GM18511 (cell line): ENCODE data around the gene MAML1.
"Not testable (repeated sequence)": the region's sequence is repeated elsewhere in the genome, so short reads cannot be mapped to it uniquely, and the experiment has no call there.

Experiments used
- ATAC-seq: cut with Tn5 transposase; IDR thresholded peaks from one replicate; pipeline ENCODE4 v1.9.1; 2021; ENCODE audit warnings: mild to moderate bottlenecking, moderate library complexity; ENCODE audit not compliant: unreplicated experiment

The MAML1 gene

GRCh38 chr5:179732412-179732917 lies at the start of gene MAML1:
Gene MAML1, plus strand, starts transcription at chr5:179732822. Its CDS starts 291 bp downstream, at chr5:179733113.
- ATAC-seq = peak; percentile 97

DNA sequence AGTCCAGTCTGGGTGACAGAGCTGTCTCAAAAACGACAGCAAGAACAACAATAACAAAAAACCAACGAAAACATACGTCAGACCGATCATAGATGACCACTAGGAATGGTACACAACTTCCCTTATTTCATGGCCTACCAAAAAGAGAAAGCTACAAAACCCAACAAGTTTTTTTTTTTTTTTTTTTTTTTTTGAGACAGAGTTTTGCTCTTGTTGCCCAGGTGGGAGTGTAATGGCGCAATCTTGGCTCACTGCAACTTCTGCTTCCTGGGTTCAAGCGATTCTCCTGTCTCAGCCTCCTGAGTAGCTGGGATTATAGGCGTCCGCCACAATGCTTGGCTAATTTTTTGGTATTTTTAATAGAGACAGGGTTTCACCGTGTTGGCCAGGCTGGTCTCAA lies 43.4 kb upstream of the MAML1 start:
- ATAC-seq = not testable (repeated sequence)

GRCh38 chr5:179694561-179694960 lies 38.1 kb upstream of the MAML1 start:
- no peak for ATAC-seq

GRCh38 chr5:179696603-179697002 lies 36.0 kb upstream of the MAML1 start:
- ATAC-seq = no peak

GRCh38 chr5:179697108-179697507 lies 35.5 kb upstream of the MAML1 start:
- ATAC-seq = no peak

GRCh38 chr5:179697543-179697942 lies 35.1 kb upstream of the MAML1 start:
- not testable (repeated sequence) for ATAC-seq

DNA sequence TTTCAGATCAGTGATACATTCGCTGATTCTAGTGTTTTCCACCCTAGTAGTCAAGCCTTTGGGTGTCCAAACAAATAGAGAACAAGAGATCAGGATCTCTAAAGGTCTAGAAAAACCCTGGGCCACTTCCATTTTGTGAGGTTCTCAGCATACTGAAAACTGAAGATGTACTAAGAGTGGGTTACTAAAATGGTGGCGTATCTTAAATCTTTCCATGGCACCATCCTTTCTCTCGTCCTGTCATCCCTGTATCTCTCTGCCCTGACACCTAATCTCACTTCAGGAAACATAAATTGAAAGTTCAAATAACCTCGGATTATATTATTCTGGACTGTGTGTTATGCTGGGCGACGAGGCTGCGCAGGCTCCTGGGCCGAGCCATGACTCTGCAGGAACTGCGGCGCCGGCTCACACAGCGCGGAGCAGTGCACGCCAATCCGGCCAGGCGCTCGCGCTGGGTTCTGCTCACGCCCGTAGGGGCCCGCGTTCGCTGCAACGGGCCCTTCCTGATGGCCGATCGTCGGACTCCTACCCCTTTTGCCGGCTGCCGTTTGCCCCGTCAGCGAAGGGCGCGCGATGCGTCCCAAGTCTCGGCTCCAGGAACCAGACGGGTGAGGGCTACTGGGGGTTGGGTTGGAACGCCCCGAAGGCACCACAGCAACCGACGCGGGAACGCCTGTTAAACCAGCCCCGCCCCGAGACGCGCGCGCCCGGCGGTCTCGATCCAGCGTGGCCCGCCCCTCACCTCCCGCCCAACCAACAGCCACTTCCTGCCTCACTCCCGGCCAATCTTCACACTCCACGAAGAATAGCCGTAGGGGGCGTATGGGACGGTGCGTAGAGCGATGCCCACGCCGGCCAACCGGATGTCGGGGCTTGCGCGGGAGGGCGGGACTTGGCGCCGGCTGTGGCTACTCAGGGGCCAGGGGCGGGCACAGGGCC lies 34.4 kb upstream of the MAML1 start:
- peak; percentile 91 for ATAC-seq

DNA sequence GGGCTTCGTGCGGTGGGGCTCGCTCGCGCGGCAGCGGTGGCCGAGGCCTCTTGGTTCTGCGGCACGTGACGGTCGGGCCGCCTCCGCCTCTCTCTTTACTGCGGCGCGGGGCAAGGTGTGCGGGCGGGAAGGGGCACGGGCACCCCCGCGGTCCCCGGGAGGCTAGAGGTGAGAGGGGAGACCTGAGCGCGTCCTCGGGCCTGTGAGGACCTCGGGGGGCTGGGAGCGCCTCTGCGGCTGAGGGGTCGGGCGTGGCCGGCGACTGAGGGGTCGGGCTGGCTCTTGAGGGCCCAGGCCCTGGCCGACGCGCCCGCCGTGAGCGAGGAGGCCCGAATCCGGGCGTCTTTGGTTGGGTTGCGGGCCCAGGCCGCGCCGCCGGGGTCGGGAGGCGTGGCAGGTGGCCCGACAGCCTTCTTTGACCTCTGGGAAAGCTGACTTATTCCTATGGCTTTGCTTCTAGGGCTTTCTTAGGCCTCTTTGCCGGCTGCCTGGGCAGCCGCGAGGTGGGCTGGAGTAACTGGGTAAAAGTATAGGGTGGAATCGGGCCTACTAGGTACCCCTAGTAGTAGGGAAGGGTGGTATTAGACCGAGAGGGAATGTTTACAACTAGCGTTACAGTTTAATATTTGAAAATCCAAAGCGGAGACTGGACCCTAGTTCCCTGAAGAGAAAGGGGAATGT lies 33.5 kb upstream of the MAML1 start, which contains the start of gene CANX:
Gene CANX (plus strand): TSS at position 33 of the 681 bp plus-strand sequence. CDS start 6,715 bp downstream, outside the sequence.
- ATAC-seq = peak; percentile 15

- no peak for ATAC-seq
Observed at GRCh38 chr5:179699616-179700237, 32.9 kb upstream of the MAML1 start.

- no peak for ATAC-seq
Observed at GRCh38 chr5:179700401-179700918, 32.2 kb upstream of the MAML1 start.

DNA sequence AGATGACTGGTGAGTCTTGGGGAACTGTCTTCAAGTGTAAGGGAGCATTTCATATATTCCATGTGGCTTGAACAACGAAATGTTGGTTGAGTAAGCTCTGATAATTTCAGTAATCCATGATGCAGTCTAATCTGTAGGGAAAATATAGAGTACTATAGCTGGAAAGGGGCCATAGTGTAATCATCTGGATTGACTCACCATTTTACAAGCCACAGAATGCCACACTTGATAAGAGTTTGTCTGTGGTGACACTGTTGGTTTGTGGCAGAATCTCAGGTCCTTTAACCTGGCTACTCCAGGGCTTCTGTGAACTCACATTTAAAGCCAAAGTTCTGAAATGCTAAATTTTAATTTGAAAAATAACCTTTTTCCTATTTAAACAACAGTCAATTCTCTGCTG lies 16.3 kb upstream of the MAML1 start:
- ATAC-seq = no peak

DNA sequence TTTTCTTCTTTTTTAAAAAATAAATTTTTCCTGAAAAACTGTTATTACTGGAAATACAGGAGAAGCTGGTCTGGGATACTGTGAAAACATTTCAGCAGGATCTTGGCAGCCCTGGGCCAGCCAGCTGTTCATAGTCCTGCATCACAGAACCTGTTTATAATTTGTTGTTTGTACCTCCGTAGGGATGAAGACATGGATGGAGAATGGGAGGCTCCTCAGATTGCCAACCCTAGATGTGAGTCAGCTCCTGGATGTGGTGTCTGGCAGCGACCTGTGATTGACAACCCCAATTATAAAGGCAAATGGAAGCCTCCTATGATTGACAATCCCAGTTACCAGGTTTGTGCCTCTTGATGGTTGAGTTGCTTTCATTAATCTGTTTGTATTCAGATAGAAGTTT lies 12.4 kb upstream of the MAML1 start:
- no peak for ATAC-seq

DNA sequence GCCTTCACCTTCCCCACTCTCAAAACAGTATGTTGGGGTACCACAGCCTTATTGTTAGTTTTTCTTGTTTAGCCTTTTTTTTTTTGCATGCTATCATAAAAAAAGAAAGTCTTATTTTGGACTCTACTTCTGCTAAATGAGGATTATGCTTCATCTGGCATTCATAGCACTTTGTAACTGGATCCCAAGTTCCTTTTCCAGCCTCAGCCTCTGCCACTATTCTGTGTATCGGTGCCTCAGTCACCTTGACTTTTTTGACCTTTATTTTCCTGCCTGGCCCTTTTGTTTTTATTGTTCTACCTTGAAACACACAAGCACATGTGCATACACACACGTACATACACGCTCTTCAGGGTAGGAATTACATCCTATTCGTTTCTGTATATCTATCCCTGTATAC lies 8.5 kb upstream of the MAML1 start:
- ATAC-seq = no peak

- no peak for ATAC-seq
Observed at GRCh38 chr5:179727106-179727505, 5.5 kb upstream of the MAML1 start.

DNA sequence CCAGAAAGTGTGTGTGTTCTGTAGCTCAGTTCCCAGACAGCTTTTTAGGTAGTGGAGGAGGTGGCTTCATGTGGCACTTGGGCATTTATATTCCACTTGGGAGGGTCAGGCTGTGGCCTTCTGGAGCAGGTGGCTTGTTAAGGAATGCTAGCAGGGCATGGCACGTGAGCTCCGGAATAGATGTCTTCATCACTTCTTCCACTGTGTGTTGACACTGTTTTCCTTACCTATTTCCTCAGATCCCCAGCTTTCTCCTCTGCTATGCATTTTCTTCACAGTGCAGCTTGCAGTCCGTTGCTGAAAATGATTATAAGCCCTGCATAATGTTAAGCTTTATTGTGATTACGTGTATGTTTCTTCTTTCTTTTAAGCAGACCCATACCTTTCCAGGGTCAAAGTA lies 3.3 kb upstream of the MAML1 start:
- no peak for ATAC-seq

- ATAC-seq = no peak
Observed at GRCh38 chr5:179729727-179730126, 2.9 kb upstream of the MAML1 start.

GRCh38 chr5:179730356-179730755 lies 2.3 kb upstream of the MAML1 start:
- no peak for ATAC-seq

- ATAC-seq = no peak
Observed at GRCh38 chr5:179730852-179731251, 1.8 kb upstream of the MAML1 start.

DNA sequence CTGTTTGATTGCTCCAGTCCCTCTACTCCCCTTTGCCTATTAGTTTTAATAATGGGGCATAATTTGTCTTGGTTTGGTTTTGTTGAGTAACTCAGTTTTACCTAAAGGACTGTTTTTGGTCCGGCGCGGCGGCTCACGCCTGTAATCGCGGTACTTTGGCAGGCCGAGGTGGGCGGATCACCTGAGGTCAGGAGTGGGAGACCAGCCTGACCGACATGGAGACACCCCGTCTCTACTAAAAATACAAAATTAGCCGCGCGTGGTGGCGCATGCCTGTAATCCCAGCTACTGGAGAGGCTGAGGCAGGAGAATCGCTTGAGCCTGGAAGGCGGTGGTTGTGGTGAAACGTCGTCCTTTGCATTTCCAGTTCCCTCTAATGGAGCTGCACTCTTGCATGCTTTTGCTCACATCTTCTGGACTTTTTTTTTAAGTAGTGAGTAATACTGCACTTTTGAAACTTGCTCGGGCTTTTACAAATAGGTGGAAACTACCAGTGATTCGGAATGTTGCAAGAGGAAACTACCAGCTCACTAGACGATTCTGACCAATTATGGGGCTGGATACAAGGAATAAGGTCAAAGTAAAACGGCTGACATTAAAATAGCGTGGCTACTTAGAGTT lies 721 bp upstream of the MAML1 start:
- peak; percentile 17 for ATAC-seq

- ATAC-seq = peak; percentile 28
Observed at GRCh38 chr5:179732918-179733771, 523 bp downstream of the MAML1 start.
